Measurements from ENCODE around the gene XYLT1.

The XYLT1 gene

GRCh38 chr16:17452922-17453321, 17.8 kb downstream of the XYLT1 start:
- H4K20me1 ChIP-seq (ENCODE audit: insufficient read depth) = no peaks in the 10 kb centered on the region
- no peak overlapping the region for H3K4me3 ChIP-seq (IDR thresholded peaks at IDR 0.05; ENCODE audit: insufficient read depth, low read depth, low read length)
- H3K36me3 ChIP-seq (ENCODE audit: insufficient read depth) = no peaks in the 10 kb centered on the region
- H3K4me2 ChIP-seq = no peak overlapping the region
- no peaks in the 10 kb centered on the region for H3K4me1 ChIP-seq (ENCODE audit: low read depth, poor library complexity, severe bottlenecking)
- H3K9ac ChIP-seq = no peak overlapping the region
- 0 out of 2 replicates have a peak, but pooled peaks cover 5% of the 10 kb centered on the region for H3K79me2 ChIP-seq (ENCODE audit: insufficient read depth, low read depth)
- H2AFZ ChIP-seq (ENCODE audit: low read depth) = no peak overlapping the region
- no peaks in the 10 kb centered on the region for H3K27me3 ChIP-seq (ENCODE audit: insufficient read depth, low read depth)
- TF ChIP-seq CTCF (conservative IDR thresholded peaks at IDR 0.05; ENCODE audit: low read depth, low read length) = no peak
- no peak overlapping the region for H3K27ac ChIP-seq

- H3K79me2 ChIP-seq (ENCODE audit: insufficient read depth, low read depth) = 0 out of 2 replicates have a peak, but pooled peaks cover 5% of the 10 kb centered on the region
Measured at GRCh38 chr16:17451843-17452242, 18.9 kb downstream of the XYLT1 start.

GRCh38 chr16:17450291-17450690, 20.5 kb downstream of the XYLT1 start:
- Histone ChIP-seq H3K27me3 (ENCODE audit: insufficient read depth, low read depth) (no peaks in the 10 kb centered on the region), H3K9ac (no peak overlapping the region), H3K79me2 (ENCODE audit: insufficient read depth, low read depth) (0 out of 2 replicates have a peak, but pooled peaks cover 5% of the 10 kb centered on the region), H2AFZ (ENCODE audit: low read depth) (no peak overlapping the region), H3K4me1 (ENCODE audit: low read depth, poor library complexity, severe bottlenecking) (no peaks in the 10 kb centered on the region), H3K4me3 (IDR thresholded peaks at IDR 0.05; ENCODE audit: insufficient read depth, low read depth, low read length) (no peak overlapping the region), H3K4me2 (no peak overlapping the region), H4K20me1 (ENCODE audit: insufficient read depth) (no peaks in the 10 kb centered on the region), H3K36me3 (ENCODE audit: insufficient read depth) (no peaks in the 10 kb centered on the region), H3K27ac (no peak overlapping the region)
- no peak for TF ChIP-seq CTCF (conservative IDR thresholded peaks at IDR 0.05; ENCODE audit: low read depth, low read length)

More at GRCh38 chr16:17451843-17452242, 18.9 kb downstream of the XYLT1 start:
- H3K36me3 ChIP-seq (ENCODE audit: insufficient read depth) = no peaks in the 10 kb centered on the region
- H4K20me1 ChIP-seq (ENCODE audit: insufficient read depth) = no peaks in the 10 kb centered on the region
- H3K4me1 ChIP-seq (ENCODE audit: low read depth, poor library complexity, severe bottlenecking) = no peaks in the 10 kb centered on the region
- TF ChIP-seq CTCF (conservative IDR thresholded peaks at IDR 0.05; ENCODE audit: low read depth, low read length) = no peak
- H3K4me3 ChIP-seq (IDR thresholded peaks at IDR 0.05; ENCODE audit: insufficient read depth, low read depth, low read length) = no peak overlapping the region
- H2AFZ ChIP-seq (ENCODE audit: low read depth) = no peak overlapping the region
- no peak overlapping the region for H3K27ac ChIP-seq
- H3K27me3 ChIP-seq (ENCODE audit: insufficient read depth, low read depth) = no peaks in the 10 kb centered on the region
- no peak overlapping the region for H3K9ac ChIP-seq
- no peak overlapping the region for H3K4me2 ChIP-seq

- no peak overlapping the region for H2AFZ ChIP-seq (ENCODE audit: low read depth)
- H3K27ac ChIP-seq = no peak overlapping the region
- H3K36me3 ChIP-seq (ENCODE audit: insufficient read depth) = no peaks in the 10 kb centered on the region
- no peaks in the 10 kb centered on the region for H4K20me1 ChIP-seq (ENCODE audit: insufficient read depth)
- no peak overlapping the region for H3K9ac ChIP-seq
- TF ChIP-seq CTCF (conservative IDR thresholded peaks at IDR 0.05; ENCODE audit: low read depth, low read length) = no peak
- no peak overlapping the region for H3K4me2 ChIP-seq
- H3K79me2 ChIP-seq (ENCODE audit: insufficient read depth, low read depth) = no peaks in the 10 kb centered on the region
- H3K27me3 ChIP-seq (ENCODE audit: insufficient read depth, low read depth) = no peaks in the 10 kb centered on the region
- H3K4me1 ChIP-seq (ENCODE audit: low read depth, poor library complexity, severe bottlenecking) = no peaks in the 10 kb centered on the region
- no peak overlapping the region for H3K4me3 ChIP-seq (IDR thresholded peaks at IDR 0.05; ENCODE audit: insufficient read depth, low read depth, low read length)
Measured at GRCh38 chr16:17448640-17449638, 21.8 kb downstream of the XYLT1 start.
